ENCODE measurements around the gene DBH.

DNA sequence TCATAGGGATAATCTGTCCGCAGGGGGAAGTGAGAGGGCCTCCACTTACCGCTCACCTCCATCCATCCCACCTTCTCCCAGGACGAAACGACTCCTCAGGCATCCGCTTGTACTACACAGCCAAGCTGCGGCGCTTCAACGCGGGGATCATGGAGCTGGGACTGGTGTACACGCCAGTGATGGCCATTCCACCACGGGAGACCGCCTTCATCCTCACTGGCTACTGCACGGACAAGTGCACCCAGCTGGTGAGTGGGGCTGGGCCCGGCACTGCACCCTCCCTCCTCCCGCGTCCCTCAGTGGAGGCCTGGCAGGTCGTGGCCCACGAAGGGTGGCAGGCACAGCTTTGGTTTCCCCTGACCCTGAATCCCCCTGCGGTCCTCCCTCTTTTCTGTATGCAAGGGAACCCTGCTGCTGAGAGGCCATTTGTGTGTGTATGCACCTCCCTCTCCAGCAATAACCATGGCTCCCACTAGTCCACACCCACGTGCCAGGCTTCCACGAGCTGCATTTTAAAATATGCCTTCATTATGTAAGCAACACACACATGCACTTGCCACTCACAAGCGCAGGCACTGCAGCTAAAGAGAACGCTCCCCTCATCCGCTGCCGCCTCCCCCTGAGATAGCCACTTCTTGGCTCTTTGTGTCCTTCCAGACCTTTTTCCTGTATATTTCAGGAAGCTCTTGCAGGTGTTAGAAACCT lies 11.8 kb downstream of the DBH start:
- TF ChIP-seq, protein P1, sequence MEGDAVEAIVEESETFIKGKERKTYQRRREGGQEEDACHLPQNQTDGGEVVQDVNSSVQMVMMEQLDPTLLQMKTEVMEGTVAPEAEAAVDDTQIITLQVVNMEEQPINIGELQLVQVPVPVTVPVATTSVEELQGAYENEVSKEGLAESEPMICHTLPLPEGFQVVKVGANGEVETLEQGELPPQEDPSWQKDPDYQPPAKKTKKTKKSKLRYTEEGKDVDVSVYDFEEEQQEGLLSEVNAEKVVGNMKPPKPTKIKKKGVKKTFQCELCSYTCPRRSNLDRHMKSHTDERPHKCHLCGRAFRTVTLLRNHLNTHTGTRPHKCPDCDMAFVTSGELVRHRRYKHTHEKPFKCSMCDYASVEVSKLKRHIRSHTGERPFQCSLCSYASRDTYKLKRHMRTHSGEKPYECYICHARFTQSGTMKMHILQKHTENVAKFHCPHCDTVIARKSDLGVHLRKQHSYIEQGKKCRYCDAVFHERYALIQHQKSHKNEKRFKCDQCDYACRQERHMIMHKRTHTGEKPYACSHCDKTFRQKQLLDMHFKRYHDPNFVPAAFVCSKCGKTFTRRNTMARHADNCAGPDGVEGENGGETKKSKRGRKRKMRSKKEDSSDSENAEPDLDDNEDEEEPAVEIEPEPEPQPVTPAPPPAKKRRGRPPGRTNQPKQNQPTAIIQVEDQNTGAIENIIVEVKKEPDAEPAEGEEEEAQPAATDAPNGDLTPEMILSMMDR (IDR thresholded peaks at IDR 0.05; ENCODE audit: borderline replicate concordance, extremely low read depth, low read length, poor library complexity, severe bottlenecking) = no peak
- TF ChIP-seq EZH2 (IDR thresholded peaks at IDR 0.05; ENCODE audit: borderline replicate concordance, low read depth, low read length, severe bottlenecking) = no peak

Measured in DND-41 (cell line).